NCI-H524 treated with DMSO at 0.1 percent for 48 hours (cell line): ENCODE measurements around the gene FIGN.

Experiments used
- DNase-seq: peaks from one replicate; lab custom pipeline; 2025; lab: John Stamatoyannopoulos, UW

The FIGN gene

DNA sequence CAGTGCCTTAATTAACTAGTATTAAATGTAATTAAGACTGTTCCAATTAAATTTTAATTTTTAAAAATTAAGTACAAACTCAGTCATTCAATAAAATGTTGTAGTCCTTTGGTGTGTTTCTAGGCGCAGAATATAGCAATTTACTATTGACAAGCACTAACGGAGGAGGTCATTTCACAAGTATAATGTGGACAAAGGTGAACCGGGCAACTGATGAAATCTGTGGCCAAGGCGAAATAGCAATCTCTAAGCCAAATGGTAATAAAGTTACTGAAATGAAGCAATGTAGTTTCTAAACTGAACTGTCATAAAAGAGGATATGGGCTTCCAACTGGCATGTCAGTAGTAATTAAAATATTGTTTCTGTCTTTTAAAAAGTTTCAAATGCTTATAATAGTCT lies 27.5 kb downstream of the FIGN start:
- DNase-seq: no peak

DNA sequence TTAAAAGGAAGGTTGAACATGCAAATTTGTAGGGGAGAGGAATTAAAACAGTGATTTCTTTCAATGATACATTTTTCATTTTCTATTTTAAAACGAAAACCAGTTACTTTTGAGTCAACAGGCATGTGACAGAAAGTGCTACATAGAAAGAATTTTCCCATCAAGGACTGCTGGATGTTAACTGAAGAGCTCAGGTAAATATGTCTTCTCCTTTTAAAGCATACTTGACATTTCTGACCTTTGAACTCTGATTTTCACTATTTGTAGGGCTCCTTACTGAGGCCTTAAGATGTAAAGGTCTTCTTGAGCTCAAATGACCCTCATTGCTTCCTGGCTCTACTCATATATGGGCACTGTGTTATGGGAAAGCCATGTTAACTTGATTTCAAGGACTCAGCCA lies 32.4 kb downstream of the FIGN start:
- DNase-seq: no peak

DNA sequence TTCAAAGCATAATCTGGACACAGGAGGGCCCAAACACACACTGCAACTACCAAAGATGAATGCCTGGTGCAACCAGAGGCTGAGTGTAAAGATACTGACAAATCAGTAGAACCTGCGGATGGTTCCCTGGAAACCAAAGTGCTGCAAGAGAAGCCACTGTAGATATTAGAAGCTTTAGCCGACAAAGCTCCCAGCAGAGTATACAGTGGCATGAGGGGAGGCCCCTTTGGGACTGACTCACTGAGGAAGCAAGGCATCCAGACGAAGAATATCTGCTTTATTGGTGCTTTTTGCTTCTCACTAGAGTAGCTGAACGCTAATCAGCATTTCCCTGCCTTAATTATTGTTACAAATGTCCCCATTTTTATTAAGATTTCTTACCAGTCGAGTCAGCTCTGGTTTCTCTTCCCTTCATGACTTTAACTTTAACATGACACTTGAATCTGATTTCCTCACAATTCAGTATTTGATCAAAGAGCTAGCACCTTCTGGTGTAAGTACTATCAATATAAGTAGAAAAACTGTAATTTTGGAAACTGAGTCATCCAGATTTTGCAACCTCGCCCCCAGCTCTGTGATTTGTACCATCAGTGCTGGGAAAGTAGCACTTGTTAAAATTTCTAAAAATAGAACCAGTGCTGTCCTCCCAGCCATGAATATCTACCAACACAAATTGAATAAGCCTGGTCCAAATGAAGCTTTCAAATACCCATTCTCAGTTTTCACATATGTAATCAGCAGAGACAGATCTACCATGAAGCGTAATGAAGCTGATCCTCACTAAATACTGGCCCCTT lies 34.2 kb downstream of the FIGN start:
- no peak for DNase-seq

DNA sequence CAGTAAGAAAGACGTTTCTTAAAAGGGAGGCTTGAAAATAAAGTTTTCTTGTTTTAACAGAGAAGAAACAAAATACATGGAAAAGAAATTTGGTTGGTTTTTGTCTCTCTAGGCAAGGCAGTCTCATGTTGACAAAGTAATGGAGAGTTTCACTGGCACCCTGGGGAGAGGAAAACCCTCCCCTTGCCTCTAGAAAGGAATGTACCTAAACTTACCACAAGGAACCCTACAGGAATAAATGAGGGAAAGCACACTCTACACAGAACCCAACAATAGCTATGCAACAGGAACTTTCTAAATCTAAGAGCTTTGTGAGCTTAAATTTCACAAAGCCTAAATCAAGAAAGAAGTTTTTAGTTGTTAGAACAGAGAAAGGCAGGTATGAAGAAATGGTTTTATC lies 37.0 kb downstream of the FIGN start:
- no peak for DNase-seq

DNA sequence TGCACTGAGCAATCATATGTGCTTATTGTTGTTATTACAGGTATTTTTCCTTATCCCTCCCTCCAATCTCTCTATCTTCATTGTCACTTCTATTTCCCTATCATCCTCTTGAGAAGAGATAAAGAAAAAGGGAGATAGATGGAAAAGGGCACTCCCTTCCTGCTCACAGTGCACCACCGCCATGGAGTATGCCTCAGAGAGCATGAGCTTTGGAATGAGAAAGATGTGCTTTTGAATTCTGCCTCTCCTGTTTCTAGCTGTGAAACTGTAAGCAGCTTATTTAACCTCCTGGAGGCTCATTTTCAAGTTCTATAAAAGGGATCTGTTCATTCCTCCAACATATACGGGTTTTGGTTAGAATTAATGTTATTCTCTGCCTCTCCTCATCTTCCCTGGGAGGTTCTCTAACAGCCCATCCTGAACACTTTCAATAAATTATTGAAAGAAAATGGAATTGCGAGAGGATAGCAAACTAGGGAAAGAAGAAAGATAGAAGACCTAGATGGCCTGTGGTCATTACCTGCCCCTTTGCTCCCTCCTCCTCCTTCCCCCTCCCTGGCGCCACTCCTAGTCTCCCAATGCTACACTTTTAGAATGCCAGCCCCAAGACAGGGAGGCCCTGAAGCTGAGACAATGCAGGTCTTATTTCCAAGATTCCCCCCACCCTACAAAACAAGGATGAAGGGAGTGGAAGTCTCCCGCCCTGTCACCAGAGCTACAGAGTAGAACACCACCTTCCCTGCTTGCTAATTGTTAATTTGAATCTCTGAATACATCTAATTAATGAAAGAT lies 37.8 kb downstream of the FIGN start:
- DNase-seq: no peak

DNA sequence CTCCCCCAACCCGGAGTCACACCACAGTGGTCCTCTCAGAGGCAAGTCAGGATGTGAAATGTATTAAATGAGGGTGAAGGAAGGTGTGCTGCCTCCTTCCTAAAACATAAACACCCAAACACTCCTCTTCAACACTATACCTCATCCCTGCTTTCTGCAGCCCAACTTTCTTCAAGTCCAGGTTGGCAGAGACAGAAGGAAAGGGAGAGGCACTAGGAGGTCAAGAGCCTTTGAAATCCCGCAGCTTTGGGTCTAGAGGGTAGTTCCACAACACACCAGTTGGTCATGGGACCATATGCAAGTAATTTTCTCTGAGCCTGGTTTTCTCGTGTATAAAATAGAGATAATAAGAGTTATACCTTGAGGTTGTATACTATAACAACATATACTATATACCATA lies 38.4 kb downstream of the FIGN start:
- no peak for DNase-seq

DNA sequence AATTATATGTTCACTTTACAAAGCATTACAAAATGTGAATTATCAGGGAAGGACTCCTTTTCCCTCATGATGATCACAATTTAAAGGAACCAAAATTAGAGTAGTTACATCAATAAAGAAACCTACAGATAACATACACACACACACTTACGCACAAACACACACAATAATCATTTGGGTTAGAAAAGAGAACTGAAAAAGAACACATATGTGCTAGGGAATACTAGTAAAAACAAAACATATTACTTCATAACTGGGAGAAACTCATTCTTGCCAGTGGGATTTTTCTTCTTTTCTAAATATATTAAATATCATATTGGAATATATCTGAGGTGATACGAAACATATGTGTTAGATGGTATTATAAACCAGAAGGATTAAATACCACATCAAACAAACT lies 42.3 kb downstream of the FIGN start:
- DNase-seq: no peak

DNA sequence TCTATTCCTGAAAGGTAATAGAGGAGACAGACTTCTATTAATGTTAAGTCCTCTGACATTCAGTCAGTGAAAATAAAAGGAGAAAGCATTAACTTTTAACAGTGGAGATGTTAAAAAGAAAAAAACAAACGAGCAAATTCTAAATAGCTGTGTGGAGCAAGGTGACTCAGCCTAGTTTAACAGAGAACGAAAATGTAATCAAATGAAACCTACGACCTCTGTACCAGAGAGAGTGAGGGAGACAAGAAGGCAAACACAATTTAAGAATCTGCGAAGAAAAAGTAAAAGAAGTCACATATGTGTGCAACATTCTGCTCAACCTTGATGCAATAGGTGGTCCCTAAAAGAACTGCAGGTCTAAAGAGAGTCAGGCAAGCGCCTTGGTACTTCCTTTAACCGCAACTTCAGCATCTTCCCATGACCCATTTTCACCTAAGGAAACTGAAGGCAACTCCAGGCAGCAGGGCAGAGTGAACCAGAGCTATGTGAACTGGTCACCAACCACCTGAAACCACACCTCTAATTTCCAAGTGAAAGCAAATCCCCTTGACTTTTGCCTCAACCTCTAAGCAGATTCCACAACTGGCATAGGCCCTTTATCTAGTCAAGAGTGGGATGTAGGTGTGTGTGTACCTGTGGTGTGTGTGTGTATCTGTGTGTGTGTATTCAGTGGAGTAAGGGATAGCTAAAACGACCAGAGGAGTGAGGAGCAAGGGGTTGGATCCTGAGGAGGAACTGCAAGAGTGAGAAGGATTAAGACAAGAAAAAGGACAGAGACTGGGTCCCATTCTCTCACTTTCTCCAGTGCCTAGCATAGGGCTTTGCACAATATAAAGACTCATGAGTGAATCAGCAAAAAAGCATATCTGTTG lies 43.0 kb downstream of the FIGN start:
- no peak for DNase-seq

DNA sequence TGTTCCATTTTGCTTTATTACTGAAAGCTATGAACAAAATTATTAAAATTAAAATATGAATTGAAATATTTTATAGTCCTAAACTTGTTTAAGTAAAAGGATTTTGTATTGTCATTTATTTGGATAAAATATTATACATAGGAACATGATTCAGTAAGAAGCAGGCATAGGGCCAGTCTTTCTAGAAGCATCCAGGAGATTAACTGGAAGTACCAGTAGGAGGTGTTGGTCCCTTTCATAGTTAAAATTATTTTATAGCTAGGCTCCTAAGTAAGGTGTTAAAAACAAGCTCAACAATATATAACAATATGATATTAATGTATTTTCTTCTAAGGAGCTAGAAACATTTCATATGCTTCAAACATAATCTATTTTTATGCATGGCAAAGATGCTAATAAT lies 43.7 kb downstream of the FIGN start:
- no peak for DNase-seq

DNA sequence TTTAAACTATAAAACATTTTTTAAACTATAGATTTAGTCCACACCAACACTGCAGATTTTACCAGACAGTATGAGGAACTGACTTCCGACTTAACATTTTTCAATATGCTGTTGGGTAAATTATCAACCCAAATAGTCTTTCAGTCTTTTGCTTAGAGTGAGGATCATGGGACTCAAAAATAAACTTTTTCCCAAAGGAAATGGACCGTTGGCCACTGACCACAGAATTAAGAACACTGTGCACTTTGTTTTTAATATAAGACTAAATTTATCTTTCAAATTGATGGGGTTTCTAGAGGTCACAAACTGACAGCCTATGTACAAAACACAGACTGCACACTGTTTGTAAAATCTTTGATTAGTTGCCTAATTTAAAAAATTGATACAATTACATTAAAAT lies 44.9 kb downstream of the FIGN start:
- DNase-seq: no peak

DNA sequence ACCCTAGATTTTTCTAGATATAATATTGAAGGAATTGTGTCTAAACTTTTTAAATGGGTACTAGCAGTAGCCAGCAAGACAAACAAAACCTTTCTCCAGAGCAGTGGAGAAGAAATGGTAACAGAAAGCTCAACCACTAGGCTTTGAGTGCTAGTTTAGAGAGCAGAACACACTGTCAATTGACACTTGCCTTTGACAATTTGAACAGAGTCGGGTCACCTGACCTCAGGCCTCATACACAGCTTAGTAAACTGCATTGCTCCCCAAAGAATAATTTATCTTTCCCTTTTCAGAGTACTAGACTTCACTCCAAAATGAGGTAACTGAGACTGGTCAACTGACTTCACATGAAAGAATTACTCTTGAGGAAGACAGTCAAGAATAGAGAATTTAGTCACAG lies 48.6 kb downstream of the FIGN start:
- no peak for DNase-seq

DNA sequence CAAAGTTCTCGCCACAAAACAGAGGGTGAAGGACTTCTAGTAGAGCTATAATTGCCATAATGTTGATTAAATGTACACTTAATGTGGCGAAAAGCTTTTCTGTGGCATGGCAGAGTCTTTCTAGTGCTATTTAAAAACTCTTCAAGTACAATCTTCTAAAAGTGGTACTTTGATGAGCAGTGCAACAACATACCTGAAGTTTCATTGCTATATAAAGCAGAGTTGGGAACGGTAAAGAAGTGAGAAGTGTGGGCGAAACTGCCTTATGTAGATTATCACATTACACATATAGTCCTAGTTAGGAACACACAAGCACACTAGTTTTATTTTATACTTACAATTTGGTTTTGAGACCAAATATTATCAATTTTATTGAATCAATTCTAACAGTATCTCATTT lies 49.5 kb downstream of the FIGN start:
- DNase-seq: no peak

DNA sequence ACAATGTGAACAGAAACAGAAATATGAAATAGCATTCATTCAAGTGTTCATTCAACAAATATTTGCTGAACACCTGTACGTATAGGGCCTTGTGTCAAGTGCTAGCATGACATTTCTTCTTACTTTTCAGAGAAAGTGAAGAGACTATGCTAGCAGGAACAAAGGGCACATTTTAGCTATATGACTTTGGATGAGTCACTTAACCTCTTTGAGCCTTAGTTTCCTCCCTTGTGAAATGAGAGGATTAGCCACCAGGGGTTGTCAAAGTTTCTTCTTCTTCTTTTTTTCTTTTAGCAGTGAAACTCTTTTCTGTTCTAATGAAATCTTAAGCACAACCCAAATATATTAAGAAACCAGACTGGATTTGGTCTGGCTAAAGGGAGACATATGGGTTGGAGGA lies 53.1 kb downstream of the FIGN start:
- DNase-seq: no peak

DNA sequence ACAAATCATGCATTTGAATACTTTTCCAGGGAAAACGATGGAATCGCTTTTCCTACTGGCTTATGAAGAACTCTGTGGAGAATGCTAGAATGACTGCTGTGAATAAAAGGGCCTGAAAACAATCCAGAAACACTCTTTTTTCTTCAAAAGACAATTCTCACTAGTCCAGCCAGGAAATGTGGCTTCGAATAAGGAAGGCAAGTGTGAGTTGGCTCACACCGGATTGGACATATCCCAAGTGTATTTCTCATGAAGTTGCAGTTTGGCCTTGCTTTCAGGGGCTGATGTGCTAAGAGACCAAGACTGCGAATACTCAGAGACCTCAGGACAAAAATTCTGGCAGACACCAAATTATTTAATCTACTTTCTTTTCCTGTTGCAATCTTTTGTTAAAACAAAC lies 54.1 kb downstream of the FIGN start:
- DNase-seq: no peak

DNA sequence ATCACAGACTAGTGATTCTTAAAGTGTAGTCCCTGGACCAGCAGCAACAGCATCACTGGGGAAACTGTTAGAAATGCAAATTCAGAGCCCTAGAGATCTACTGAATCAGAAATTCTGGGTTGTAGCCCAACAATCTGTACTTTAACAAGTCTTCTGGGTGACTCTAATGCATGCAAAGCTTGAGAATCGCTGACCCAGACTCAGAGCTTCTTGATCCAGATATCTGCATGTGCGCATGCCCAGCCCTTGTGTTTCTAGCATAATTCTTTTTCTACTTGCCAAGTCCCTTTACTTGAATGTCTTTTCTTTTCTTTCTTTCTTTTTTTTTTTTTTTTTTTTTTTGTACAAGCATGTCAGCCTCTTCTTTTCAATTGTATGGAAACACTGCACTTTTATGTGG lies 60.4 kb downstream of the FIGN start:
- no peak for DNase-seq

DNA sequence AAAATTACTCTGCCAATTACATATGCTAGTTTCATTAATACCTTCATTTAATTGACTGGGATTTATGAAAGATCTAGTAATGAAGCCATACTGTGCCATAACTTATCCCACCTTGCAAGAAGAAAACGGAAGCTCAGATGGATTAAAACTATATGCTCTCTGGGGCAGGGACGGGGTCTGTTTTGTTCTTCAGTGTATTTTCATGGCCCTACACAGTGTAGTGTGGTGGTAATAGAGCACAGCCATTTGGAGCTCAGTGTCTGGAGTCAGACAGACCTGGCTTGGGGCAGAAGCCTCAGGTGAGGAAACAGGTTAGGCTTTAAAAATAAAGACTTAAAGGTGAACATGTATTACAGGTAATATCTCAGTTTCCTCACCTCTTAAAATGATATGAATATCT lies 62.3 kb downstream of the FIGN start:
- no peak for DNase-seq

DNA sequence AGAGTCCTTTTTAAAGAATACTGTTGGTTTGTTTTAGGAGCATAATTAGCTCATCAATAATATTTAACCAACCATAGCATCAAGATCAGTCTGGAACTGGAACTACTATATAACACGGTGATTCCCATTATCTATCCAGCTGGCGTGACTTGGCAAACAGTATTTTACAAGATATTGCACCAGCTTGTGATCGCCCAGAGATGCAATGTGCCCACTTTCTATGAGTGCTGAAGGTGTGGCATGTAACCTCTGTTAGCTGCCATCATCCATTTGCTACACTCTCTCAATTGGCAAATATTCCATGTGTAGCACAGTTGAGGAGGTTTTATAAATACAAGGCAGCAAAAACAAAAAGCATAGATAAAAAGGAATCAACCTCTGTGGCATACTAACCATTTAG lies 64.9 kb downstream of the FIGN start:
- no peak for DNase-seq

DNA sequence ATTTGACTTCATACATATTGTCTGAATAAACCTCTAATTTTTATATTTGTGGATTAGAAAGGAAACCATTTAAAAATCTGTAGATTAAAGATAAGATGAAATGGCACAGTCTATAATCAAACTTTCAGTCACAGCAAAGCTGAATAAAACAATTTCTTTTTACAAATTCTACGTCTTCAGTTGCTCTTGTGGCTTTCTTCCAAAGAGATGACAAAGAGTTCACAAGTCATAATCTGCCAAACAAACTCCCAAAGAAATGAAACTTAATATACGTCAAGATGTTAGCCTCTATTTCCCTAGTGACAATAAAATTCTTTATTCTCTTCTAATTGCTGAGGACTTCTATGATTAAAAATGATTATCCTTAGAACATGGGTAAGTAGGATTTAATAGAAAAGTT lies 66.3 kb downstream of the FIGN start:
- DNase-seq: no peak

DNA sequence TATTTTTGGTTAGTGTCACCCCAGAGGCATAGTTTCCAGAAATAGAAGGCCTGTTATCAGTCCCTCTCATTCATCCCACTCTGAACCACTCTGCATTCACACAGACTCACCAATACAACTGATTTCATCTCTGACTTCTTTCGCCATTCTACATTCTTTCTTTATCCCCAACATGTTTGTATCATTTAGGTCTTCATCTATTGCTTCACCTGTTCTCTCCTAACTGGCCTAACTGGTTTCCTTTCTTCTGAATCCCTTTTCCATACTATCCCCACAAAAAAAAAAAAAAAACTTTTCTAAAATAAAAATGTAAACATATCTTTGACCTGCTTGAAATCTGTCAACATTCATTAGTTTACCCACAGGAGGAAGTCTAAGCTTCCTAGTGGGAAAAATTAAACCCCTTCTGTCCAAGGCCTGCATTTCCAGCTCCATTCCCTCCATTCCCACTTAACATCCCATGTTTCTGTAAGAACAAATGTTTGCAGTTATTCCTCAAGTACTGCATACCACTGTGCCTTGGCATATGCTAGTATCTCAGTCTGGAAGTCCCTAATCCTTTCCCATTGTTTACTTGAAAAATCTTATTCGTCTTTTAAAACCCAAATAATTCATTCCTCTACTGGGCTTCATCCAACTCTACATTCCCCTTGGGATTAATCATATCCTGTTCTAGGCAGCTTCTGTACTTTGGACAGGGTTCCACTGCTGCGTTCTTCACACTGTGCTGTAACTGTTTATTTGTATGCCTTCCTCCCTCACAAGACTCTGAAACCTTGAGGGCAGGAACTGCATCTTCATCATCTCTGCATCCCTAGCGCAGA lies 68.5 kb downstream of the FIGN start:
- DNase-seq: no peak

DNA sequence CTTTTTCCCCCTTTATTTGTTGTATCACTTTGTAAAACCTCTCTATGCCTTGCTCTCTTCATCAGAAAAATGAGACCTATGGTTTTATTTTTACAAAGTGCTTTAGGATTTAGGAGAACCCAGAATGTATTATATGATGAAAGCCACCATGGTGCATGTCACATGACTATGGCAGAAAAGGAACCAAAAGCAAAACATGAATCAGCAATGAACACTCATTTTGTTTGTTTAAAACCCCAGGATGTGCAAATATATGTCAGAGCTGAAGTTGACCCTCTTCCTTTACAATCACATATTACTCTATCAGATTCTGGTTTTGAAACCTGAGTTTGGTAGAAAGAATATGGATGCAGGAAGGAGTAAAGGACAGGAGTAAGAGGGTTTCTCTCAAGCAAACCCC lies 70.0 kb downstream of the FIGN start:
- DNase-seq: no peak

DNA sequence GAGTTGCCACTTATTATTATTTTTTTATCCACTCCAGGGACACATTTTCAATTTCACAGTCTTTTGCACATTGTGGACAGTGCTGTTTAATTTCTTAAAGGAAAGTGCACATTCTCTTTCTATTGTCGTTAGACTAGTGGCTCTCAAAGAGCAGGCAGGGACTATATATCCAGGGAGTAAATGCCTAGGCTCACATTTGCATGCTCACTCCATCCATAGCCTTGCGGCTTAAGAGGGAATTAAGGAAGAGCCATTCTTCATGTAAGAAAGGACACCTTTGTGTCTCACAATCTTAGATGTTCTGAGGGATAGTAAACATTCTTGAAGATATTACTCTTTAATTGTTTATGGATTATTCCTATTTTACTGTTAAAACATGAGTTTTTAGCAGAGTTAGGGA lies 70.8 kb downstream of the FIGN start:
- no peak for DNase-seq

DNA sequence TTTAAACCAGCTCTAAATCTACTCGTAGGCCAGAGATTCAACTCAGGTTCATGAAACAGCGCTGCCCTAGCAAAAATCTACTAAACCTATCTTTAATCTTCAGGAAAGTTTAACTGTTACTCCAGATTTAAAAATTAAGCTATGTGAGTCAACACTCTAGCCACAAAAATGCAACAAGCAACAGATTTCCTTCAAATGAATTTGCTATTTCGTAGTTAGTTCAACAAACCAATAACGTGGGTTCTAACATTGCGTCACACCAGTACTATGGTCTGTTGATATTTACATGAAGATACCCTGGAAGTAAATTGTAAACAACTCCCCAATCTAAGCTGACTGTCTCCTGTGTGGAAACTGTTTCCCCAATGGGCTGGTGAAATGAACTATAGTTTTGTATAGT lies 71.2 kb downstream of the FIGN start:
- DNase-seq: no peak
